Fibroblast of skin of abdomen (primary cell): Measurements from ENCODE around the gene MLLT3.
A peak's percentile ranks its signal among the peaks of the same experiment; 100 is the strongest.

Source experiments
- DNase-seq: peaks from one replicate; pipeline ENCODE4 v3.0.0-alpha.2; 2013

MLLT3 gene

DNA sequence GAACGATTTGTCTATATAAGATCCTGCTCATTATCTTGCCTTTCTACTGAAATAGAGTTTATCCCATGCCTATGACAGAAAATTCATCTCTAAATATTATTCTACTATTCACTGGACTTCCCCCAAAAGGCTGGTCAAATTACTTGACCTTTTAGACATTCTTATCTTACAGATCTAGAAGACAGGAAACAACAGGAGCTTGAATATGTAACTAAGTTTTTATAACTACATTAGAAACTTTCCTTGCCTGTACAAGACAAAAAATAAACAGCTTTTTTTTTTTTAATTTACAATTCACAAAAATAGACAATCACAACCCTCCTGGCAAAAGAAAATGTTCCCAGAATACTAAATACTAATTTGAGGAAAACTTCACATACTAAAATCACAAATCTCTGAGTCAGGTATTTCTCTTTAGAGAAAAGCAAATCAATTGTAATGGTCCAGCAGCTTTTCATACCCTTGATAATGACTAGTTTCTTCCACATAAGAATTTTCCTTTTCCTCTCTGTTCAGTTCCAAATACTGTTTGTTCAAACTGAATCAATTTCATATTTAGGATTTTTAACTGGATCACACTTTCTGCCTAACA, 68.6 kb downstream of the MLLT3 start:
- DNase-seq, result no peak

- DNase-seq, result no peak
Observed at GRCh38 chr9:20552874-20553557, 69.3 kb downstream of the MLLT3 start.

DNA sequence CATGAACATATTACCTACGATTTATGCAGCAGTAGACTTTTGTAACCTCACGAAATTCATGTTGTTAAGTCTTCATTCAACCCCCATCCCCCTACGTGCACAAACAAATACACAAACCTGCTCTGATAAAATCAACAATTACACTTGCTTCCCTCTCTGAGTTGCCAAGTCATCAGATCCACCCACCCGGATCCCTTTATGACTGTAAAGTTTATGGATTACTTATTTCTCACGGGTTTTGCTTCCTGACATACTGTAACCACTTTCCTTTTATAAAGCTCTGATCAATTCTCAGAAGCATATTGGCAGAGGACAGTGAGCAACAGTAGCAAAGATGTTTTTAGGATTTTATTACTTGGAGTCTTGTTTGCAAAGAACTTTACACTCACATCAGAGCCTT, 70.5 kb downstream of the MLLT3 start:
- no peak for DNase-seq

DNA sequence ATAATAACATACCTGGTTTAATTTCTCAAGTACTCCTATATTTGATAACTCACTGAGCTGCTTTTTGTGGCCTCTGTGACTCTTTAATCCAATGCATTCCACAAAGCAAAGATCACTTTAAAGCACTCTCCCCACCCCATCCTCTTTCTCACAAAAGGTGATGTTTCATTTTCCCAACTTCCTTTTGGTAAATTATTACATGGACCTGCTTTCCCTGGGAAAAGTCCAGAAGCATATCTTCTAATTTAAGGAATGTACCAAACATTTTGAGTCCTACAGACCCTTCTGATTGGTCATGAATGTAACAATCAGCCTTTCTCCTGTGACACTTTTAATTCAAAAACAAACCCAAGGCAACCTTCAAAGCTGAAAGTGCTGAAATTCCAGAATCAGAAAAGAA, 71.1 kb downstream of the MLLT3 start:
- DNase-seq, result no peak

DNA sequence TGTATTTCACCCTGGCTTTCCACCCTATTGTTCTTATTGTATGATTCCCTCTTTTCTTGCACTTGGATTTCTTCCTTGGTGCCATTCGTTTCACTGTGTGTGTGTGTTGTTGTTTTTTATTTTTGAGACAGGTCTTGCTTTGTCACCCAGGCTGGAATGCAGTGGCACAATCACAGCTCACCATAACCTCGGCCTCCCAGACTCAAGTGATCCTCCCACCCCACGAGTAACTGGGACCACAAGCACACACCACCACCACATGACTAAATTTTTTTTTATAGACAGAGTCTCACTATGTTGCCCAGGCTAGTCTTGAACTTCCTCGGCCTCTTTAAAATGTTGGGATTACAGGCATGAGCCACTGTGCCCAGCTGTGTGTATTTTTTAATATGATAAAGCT, 72.0 kb downstream of the MLLT3 start:
- DNase-seq, result no peak

DNA sequence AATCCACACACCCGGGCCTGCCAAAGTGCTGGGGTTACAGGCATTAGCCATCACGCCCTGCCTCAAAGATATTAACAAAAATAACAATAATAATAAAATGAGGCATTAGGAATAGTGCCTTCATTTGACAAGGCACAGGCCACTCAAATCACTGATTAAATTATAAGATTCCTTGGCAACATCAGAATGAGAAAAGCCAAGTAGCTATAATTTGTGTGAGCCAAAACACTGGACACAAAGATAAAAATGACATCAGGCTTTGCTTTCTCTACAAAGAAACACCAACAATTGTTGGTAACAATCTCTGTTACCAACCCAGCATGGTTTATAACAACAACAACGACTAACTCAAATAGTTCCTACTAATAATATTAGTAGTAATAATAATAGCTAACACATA, 73.2 kb downstream of the MLLT3 start:
- no peak for DNase-seq

DNA sequence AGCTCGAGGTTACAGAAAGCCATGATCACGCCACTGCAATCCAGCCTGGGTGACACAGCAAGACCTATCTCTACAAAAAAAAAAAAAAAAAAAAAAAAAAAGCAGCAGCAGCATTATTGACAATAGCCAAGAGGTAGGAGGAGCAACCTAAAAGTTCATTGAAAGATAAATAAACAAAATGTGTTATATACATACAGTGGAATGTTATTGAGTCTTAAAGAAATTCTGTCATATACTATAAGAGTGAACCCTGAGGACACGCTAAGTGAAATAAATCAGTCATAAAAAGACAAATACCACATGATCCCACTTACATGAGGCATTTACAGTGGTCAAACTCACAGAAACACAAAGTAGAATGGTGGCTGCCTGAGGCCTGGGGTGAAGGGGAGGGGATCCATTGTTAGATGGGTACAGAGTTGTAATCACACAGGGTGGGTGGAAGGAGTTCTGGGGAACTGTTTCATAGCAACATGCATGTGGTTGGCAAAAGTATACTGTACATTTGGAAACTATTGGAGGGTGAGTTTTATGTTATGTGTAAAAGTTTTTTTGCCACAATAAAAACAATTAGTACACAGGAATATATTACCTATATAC, 77.2 kb downstream of the MLLT3 start:
- no peak for DNase-seq

GRCh38 chr9:20540169-20540863, 82.0 kb downstream of the MLLT3 start:
- DNase-seq, result no peak

DNA sequence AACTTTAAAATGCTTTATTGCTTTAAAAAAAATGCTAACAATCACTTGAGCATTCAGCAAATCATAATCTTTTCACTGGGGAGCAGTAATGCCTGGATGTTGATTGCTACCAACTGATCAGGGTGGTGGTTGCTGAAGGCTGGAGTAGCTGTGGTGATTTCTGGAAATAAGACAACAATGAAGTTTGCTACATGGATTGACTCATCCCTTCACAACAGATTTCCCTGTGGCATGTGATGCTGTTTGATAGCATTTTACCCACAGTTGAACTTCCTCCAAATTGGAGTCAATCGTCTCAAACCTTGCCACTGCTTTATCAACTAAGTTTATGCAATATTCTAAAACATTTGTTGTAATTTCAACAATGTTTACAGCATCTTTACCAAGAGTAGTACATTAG, 83.3 kb downstream of the MLLT3 start:
- no peak for DNase-seq

DNA sequence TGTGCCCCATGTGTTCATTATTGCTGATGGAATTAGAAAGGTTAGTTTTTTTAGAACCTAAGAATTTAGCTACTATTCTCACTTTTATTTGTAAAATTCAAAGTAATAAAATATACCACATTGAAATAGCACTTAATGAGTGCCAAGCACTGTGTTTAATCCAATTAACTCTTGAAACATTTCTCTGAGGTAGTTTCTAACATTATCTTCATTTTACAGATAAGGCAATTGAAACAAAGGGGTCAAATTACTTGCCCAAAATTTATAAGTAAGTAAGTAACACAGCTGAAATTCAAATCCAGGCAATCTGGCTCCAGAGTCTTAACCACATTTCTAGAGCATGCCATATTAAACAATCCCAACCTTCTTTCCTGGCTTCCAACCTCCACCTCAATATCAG, 84.2 kb downstream of the MLLT3 start:
- DNase-seq, result no peak

DNA sequence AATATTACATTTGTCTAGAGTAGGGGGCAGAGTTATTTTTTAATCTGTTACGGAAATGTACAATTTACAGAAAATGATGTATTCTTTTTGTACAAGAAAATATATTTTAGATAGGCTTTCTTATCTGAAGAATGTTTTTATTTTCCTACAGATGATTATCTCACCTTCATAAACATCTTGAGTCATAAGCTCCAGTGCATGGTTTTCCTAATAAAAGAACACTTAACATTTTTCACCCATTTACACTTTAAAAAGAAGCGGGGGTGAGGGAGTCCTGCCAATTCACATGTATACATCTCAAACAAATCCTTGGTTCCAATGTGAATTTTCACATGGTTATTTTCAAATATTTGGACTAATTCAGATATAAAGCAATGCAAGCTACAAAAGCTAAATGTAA, 85.0 kb downstream of the MLLT3 start:
- DNase-seq, result no peak

- no peak for DNase-seq
Observed at GRCh38 chr9:20532584-20532983, 89.7 kb downstream of the MLLT3 start.

DNA sequence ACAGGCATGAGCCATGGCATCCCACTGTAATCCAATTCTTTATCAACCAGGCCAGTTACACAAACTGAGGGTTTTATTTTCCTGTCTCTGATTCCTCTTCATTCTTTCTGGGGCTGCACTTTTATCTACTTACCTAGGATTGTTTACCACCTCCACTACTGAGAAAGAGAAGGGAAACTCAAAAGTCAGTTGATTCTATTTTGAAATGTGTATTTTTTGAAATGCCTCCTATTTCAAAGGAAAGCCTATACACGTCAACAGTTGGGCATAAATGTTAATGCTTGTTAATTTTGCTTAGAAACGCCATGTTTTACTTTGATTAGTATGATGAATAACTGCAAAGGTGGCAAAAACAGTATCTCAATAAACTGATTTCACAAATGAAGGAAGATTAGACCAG, 92.5 kb downstream of the MLLT3 start:
- DNase-seq, result no peak

DNA sequence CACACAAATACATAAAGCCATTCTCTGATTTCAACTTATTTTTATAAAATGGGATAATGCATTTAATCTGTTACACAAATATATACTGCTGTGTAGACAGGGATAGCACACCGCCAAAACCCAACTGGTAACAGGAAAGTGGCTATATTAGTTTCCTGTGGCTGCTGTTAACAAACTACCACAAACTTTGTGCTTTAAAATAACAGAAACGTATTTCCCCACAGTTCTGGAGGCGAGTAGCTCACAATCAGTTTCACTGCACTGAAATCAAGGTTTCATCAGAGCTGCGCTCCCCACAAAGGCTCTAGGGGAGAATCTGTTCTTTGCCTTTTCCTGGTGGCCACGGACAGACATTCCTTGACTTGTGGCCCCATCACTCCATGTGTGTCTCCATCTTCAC, 94.0 kb downstream of the MLLT3 start:
- no peak for DNase-seq

DNA sequence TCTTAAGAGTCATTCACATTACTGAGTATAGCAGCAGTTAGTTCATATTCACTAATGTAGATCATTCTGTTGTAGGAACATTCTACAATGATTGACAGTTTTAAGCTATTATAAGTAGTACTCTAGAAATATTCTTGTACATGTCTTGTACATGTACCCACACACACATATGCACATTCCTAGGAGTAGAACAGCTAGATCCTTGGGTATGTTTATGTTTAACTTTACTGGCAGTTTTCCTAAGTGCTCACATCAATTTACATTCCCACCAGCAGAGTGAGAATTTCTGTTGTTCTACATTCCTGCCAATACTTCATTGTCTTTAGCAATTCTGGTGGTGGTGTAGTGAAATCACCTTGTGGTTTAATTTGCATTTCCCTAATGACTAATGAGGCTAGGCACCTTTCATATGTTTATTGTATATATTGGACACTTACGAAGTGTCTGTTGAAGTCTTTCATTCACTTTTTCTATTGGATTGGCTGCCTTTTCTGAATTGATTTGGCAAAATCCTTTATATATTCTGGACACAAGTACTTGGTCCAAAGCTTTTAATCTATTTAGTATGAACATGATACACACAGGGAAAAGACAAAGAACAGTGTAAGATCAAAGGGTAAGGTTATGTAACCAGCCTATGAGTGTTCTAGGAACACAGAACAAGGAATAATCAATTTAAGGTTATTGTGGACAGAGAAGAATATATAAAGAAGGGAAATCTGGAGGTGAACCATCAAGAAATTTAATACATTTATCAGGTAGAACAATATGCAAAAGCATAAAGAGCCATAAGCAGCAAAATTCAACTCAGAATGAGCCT, 95.6 kb downstream of the MLLT3 start:
- DNase-seq, result peak; percentile 74

DNA sequence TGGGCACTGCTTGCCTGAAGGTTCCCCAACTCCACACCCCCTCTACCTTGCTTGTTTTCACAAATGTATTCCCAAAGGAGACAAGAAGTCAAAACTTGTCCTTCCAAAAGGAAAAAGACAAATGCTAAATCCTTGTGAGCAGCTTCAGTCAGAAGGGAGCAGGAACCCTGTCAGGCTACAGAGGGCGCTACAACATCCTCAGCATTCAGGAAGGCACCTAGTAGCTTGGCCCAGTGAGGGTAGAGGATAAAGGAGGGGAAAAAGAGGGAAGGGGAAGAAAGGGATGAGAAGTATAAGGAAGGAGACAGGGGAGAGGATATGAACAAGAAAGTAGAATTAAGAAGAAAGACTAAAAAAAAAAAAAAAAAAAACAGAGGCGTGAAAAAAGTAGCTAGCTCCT, 97.5 kb downstream of the MLLT3 start:
- no peak for DNase-seq

DNA sequence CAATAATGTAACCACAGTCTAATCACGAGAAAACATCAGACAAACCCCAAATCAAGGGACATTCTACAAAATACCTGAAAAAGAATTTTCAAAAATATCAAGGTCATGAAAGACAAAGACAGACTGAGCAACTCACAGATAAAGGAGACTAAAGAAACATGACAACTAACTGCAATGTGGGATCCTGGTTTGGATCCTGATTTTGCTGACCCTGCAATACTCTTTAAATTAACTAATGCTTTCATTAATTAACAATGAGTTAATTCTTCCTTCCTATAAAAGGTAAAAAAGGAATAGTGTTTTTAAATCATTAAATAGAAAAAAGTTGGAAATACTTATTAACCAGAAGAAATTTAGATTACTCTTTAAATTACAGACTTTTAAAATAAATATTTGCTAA, 103.6 kb downstream of the MLLT3 start:
- DNase-seq, result no peak

- DNase-seq, result no peak
Observed at GRCh38 chr9:20513126-20513913, 109.0 kb downstream of the MLLT3 start.

DNA sequence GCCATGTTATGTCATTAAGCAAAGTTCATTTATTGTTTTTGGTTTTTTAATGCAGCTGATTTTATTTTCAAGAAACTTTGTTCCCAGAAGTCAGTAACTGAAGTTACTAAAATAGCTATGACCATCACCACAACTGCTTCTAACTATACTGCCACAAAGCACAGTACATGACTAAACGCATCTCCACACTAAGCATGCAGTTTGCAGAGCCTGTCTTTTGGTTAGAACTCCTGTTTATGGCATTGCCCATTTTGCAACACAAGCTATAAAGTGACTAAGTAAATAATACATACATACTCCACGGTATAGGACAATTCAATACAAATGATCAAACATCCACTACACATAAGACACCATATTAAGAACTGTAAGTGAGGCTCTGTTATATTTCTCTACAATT, 109.7 kb downstream of the MLLT3 start:
- no peak for DNase-seq

- peak; percentile 75 for DNase-seq
Observed at GRCh38 chr9:20512106-20512505, 110.2 kb downstream of the MLLT3 start.

GRCh38 chr9:20511686-20512085, 110.6 kb downstream of the MLLT3 start:
- no peak for DNase-seq

DNA sequence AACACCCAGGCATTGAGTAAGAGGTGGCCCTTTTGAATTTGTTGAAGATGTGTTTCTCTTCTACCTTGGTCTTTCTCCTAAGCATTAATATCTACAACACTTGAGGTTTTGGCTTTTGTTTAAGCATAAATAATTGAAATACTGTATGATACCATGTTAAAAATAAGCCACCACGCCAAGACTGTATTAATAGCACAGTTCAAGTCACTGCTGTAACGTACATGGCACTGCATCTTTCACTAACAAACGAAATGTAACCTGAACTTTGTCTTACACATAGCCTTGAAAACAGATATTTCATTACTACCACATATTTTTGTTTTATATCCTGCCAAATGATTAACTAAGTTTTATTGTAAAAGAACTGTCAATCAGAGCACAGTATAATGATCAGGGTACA, 112.8 kb downstream of the MLLT3 start:
- DNase-seq, result no peak
